Heart left ventricle (tissue), 13 donors: ENCODE measurements around the gene REL.
"Not testable (repeated sequence)": the region's sequence is repeated elsewhere in the genome, so short reads cannot be mapped to it uniquely, and the experiment has no call there.

ENCODE experiments used
- CTCF ChIP-seq, 12 donors: fragments of 200-600 bp; sonication (generic) in 4 of 12; IDR thresholded peaks; one replicate each; pipeline versions ENCODE4 v1.5.0 to v1.8.0; 2018 to 2022; ENCODE audit warnings: antibody characterized with exemption in 12 of 12, mild to moderate bottlenecking in 5 of 12
- POLR2A ChIP-seq, 2 donors: fragments of 450-650 bp; IDR thresholded peaks; one replicate each; pipeline ENCODE4 v1.6.1; 2017; ENCODE audit warnings: antibody characterized with exemption in 2 of 2, mild to moderate bottlenecking in 2 of 2, moderate library complexity in 2 of 2
- donor health status: ischemic (EF 13 %, LVEDD 7.1; RV severe dilation, severe dysfunction).
- donor health status: DM: no; HTN: yes; CAD: no.
- donor health status: DM: no; HTN: no; CAD: no.
- donor health status: ischemic (EF 25% LVEDD 6.9; RV normal size, moderate dysfunction).
- donor health status: ischemic (EF 25% LVEDD 5.7; RV mildly dilated, moderate dysfunction).
- donor health status: ischemic (EF 35%, LVEDD 5.7; RV mildly dilated, moderate dysfunction).
- donor health status: nonischemic (EF 11% LVEDD 7.7; RV severe dilation, severe dysfunction).
- donor health status: DM: yes; HTN: yes; CAD: no.
- donor health status: PGD.
- donor health status: ischemic (EF 29% LVEDD 5.4; RV normal size, mild dysfunction).
- donor health status: nonischemic (EF 23%, LVEDD 6.1; RV moderate dilation, normal function).

DNA sequence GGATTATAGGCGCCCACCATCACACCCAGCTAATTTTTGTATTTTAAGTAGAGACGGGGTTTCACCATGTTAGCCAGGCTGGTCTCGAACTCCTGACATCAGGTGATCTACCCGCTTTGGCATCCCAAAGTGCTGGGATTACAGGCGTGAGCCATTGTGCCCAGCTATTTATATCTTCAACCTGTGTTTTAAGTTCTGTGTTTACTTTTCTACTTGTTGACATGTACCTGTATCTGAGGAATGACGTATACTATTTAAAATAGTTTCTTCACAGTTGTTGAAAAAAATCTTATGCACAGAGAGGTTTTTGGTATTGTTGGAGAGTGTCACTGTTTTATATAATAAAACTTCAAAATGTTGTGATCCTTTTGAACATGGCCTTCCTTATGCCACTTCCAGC, 19.9 kb downstream of the REL start:
- TF ChIP-seq CTCF, POLR2A (IDR thresholded peaks at IDR 0.05): not testable (repeated sequence)
